Heart right ventricle (tissue), 16 donors: ENCODE results near the gene HSFX4. TPM values are rescaled to one million over a fixed set of nuclear protein-coding genes. Genes with fewer than 3 reads are reported as not detected.
"Not testable (repeated sequence)": the region's sequence is repeated elsewhere in the genome, so short reads cannot be mapped to it uniquely, and the experiment has no call there.

Source experiments
- ATAC-seq, 8 donors: fragments of 200-7000 bp; cut with Tn5 transposase; one replicate each; pipeline ENCODE4 v1.9.1; 2020; ENCODE audit warnings: mild to moderate bottlenecking in 8 of 8, moderate library complexity in 8 of 8, moderate number of reproducible peaks in 1 of 8
- DNase-seq, 2 donors: peaks; one replicate each; pipeline ENCODE4 v3.0.0-alpha.2; 2020
- H3K27ac ChIP-seq, 10 donors: fragments of 200-600 bp; sonication (generic) in 2 of 10; one replicate each; pipeline versions ENCODE4 v1.5.0 to v1.8.0; 2020 to 2022; ENCODE audit warnings: mild to moderate bottlenecking in 3 of 10
- H3K27me3 ChIP-seq, 7 donors: fragments of 200-600 bp; one replicate each; pipeline ENCODE4 v1.8.0; 2021 to 2022; ENCODE audit warnings: mild to moderate bottlenecking in 2 of 7
- H3K36me3 ChIP-seq, 9 donors: fragments of 200-600 bp; sonication (generic) in 1 of 9; one replicate each; pipeline versions ENCODE4 v1.5.0 to v1.8.0; 2020 to 2022; ENCODE audit warnings: mild to moderate bottlenecking in 2 of 9
- H3K4me1 ChIP-seq, 9 donors: fragments of 200-600 bp; sonication (generic) in 1 of 9; one replicate each; pipeline versions ENCODE4 v1.5.0 to v1.8.0; 2020 to 2022; ENCODE audit warnings: mild to moderate bottlenecking in 4 of 9
- H3K4me3 ChIP-seq, 10 donors: fragments of 200-600 bp; sonication (generic) in 2 of 10; one replicate each; pipeline versions ENCODE4 v1.5.0 to v1.8.0; 2020 to 2022; ENCODE audit warnings: mild to moderate bottlenecking in 7 of 10, moderate library complexity in 2 of 10
- H3K9me3 ChIP-seq, 11 donors: fragments of 200-600 bp in 10 of 11; sonication (generic) in 2 of 11; one replicate each; pipeline versions ENCODE4 v1.5.0 to v1.8.0; 2013 to 2022; ENCODE audit warnings: mild to moderate bottlenecking in 2 of 11, control low read depth in 1 of 11, moderate library complexity in 1 of 11
- CTCF ChIP-seq, 9 donors: fragments of 200-600 bp; sonication (generic) in 2 of 9; IDR thresholded peaks; one replicate each; pipeline versions ENCODE4 v1.5.0 to v1.8.0; 2021 to 2022; ENCODE audit warnings: antibody characterized with exemption in 9 of 9, mild to moderate bottlenecking in 5 of 9, moderate library complexity in 1 of 9
- WGBS, 2 donors: extraction: QIAGEN DNeasy Blood & Tissue Kit; methylation state at CpG; one replicate each; pipeline ENCODE4 v1.1.7; 2013; ENCODE audit warnings: inconsistent platforms in 1 of 2; 5-methylcytosine and 5-hydroxymethylcytosine counted together
- intact Hi-C, 10 donors: fragments of 100-400 bp; cut with DNase I; formaldehyde crosslinking; loops; one replicate each; pipeline versions ENCODE4 v1.11.1 to v1.14.2; 2022
- polyA plus RNA-seq, 2 donors: library from polyadenylated mRNA; stranded (reverse); fragments of 200-250 nt; gene quantifications; one replicate each; pipeline ENCODE4 v1.2.3, GENCODE V29; 2013
- total RNA-seq, 10 donors: library from RNA; stranded (reverse); fragmentation: NEBNext Ultra II Directional in 3 of 10; extraction: Animal tissue kit (Norgen Biotek cat#: 25700) in 3 of 10; gene quantifications; one replicate each; pipeline versions ENCODE4 v1.2.1 to v1.2.4, GENCODE V29; 2021 to 2023
- donor health status: Arrhythmogenic right ventricular cardiomyopathy.
- donor health status: ischemic (EF 13 %, LVEDD 7.1; RV severe dilation, severe dysfunction).
- donor health status: healthy with polysubstance abuse.
- donor health status: DM: no; HTN: yes; CAD: no.
- donor health status: DM: no; HTN: no; CAD: no.
- donor health status: ischemic (EF 25% LVEDD 6.9; RV normal size, moderate dysfunction).
- donor health status: ischemic (EF 25% LVEDD 5.7; RV mildly dilated, moderate dysfunction).
- donor health status: healthy.
- donor health status: DM: yes; HTN: yes; CAD: no.
- donor health status: Ischemic cardiomyopathy.
- donor health status: ischemic (EF 35%, LVEDD 5.7; RV mildly dilated, moderate dysfunction).
- donor health status: nonischemic (EF 11% LVEDD 7.7; RV severe dilation, severe dysfunction).
- donor health status: DM: yes; HTN: yes; CAD: no.
- donor health status: PGD.
- donor health status: ischemic (EF 29% LVEDD 5.4; RV normal size, mild dysfunction).
- donor health status: nonischemic (EF 23%, LVEDD 6.1; RV moderate dilation, normal function).

HSFX4 gene
- total and polyA plus RNA-seq, 12 donors: 0.07 TPM; not detected in 11

- peak; percentile 53 to 70 (median 59) for ATAC-seq
Observed at GRCh38 chrX:149939655-149939904, 10.2 kb downstream of the HSFX4 start.

GRCh38 chrX:149939905-149940673, 10.7 kb downstream of the HSFX4 start:
- H3K27ac ChIP-seq: peak overlapping the region; percentile 86 to 98 (median 90)
- DNase-seq (peak; percentile 91 to 96), ATAC-seq (peak; percentile 64 to 85 (median 78))
- H3K4me1 ChIP-seq: peaks cover 0 to 8% (median 4%) of the 10 kb centered on the region in 9 donors
- H3K4me3 ChIP-seq: peak overlapping the region; percentile 21 to 85 (median 56)
- intact Hi-C loops: no loop called here
- no peaks in the 10 kb centered on the region for H3K9me3 ChIP-seq
- 1% methylated on average over 23 to 27 of the region's 27 CpGs for WGBS, 2 donors
- H3K27me3 ChIP-seq: no peaks in the 10 kb centered on the region
- H3K36me3 ChIP-seq: peaks cover 0 to 4% (median 0%) of the 10 kb centered on the region in 9 donors
- TF ChIP-seq CTCF (IDR thresholded peaks at IDR 0.05): no peak

More at GRCh38 chrX:149939655-149939904, 10.2 kb downstream of the HSFX4 start:
- Histone ChIP-seq H3K4me3 (peak overlapping the region; percentile 21 to 85 (median 56)), H3K4me1 (peaks cover 0 to 8% (median 4%) of the 10 kb centered on the region in 9 donors), H3K27ac (peak overlapping the region; percentile 86 to 98 (median 90)), H3K9me3 (no peaks in the 10 kb centered on the region), H3K27me3 (no peaks in the 10 kb centered on the region), H3K36me3 (peaks cover 0 to 4% (median 0%) of the 10 kb centered on the region in 9 donors)
- DNase-seq: no peak
- 0 to 3% methylated on average over 11 to 16 of the region's 17 CpGs for WGBS, 2 donors
- TF ChIP-seq CTCF (IDR thresholded peaks at IDR 0.05): no peak
- intact Hi-C loops: no loop called here

GRCh38 chrX:149940674-149941024, 11.3 kb downstream of the HSFX4 start:
- peak; percentile 12 to 62 (median 48) for TF ChIP-seq CTCF (IDR thresholded peaks at IDR 0.05)
- H3K36me3 ChIP-seq, H3K9me3 ChIP-seq, H3K27me3 ChIP-seq, H3K4me1 ChIP-seq, ATAC-seq, DNase-seq, intact Hi-C loops: not testable (repeated sequence)
- H3K4me3 ChIP-seq: peak overlapping the region in 4 of 10 donors; percentile 24 to 54 (median 38)
- H3K27ac ChIP-seq: peak overlapping the region in 2 of 10 donors; percentile 22 to 89
- WGBS, 2 donors: 3 to 18% methylated on average over 8 to 10 of the region's 11 CpGs

GRCh38 chrX:149945087-149945670, 15.8 kb downstream of the HSFX4 start:
- H3K27me3 ChIP-seq, ATAC-seq, H3K4me3 ChIP-seq, H3K27ac ChIP-seq, H3K4me1 ChIP-seq, DNase-seq, H3K9me3 ChIP-seq, intact Hi-C loops: not testable (repeated sequence)
- 88 to 94% methylated on average over 10 to 11 of the region's 11 CpGs for WGBS, 2 donors
- peaks cover 0 to 38% (median 0%) of the 10 kb centered on the region in 9 donors for H3K36me3 ChIP-seq

- DNase-seq, H3K27ac ChIP-seq, H3K9me3 ChIP-seq, ATAC-seq, H3K4me3 ChIP-seq, H3K27me3 ChIP-seq, H3K4me1 ChIP-seq, intact Hi-C loops: not testable (repeated sequence)
- H3K36me3 ChIP-seq: peaks cover 0 to 38% (median 0%) of the 10 kb centered on the region in 9 donors
- 93 to 98% methylated on average over 6 to 7 of the region's 9 CpGs for WGBS, 2 donors
Observed at GRCh38 chrX:149945820-149946219, 16.4 kb downstream of the HSFX4 start.

GRCh38 chrX:149946932-149947331, 17.6 kb downstream of the HSFX4 start:
- H3K4me1 ChIP-seq, H3K9me3 ChIP-seq, intact Hi-C loops, ATAC-seq, H3K27me3 ChIP-seq, H3K27ac ChIP-seq, DNase-seq, H3K4me3 ChIP-seq: not testable (repeated sequence)
- WGBS, 2 donors: no CpG with 5 or more reads among the region's 3 CpGs
- H3K36me3 ChIP-seq: peaks cover 0 to 38% (median 0%) of the 10 kb centered on the region in 9 donors
